ENCODE data around the gene ERCC3.
"Not testable (repeated sequence)": the region's sequence is repeated elsewhere in the genome, so short reads cannot be mapped to it uniquely, and the experiment has no call there.

The ERCC3 gene

DNA sequence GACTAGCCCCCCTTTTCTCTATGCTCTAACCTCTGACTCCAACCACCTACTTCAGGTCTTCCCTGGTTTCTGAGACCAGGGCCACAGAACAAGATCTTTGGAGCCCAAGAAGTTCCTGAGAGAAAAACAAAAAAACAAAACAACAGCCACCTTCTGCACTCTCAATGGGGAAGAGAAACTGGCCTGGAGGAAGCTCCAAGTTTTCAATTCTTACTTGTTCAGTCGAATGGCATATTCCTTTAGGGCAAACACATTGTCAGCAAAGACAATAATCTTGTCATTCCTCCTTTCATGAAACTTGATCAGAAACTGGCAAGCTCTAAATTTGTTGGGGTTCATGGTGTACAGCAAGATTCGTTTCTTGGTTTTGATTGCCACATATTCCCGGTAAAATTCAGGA lies 15.0 kb downstream of the ERCC3 start:
- no peak for DNase-seq (ENCODE audit: low spot score)

DNA sequence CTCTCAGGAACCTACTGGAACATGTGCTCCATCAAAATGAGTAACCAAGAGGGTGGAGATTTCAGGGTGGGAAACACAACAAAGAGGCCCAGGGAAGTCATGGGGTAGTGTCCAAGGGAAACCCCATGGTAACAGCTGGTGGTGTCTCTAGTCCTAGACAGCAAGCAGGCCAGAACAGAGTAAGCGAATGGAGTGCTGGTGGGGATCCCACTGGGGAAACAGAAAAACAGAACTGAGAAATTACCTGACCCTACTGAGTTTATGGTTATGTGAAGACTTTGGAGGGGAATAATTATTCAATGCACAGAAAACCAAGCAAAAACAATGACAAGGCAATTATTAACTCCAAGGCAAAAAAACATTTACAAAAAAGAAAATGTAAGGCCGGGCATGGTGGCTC lies 16.9 kb downstream of the ERCC3 start:
- no peak for DNase-seq (ENCODE audit: low spot score)

DNA sequence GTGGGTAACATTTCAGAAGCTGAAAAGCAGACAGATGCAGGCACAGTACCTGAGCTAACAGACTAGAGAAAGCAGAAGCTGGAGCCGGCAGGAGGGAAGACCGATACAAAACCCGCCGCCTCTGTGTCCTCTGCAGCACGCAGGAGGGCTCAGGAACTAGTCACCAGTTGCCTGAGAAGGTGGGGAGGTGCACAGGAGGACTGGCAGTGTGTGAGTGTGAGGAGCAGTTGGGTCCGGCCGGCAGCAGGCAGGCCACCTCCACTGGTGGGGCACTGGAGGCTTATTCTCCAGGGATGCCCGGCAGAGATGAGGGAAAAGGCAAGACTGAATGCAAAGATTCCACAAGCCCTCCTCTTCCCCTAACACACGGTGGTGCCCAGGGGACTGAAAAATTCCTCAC lies 18.2 kb downstream of the ERCC3 start:
- no peak for DNase-seq (ENCODE audit: low spot score)

DNA sequence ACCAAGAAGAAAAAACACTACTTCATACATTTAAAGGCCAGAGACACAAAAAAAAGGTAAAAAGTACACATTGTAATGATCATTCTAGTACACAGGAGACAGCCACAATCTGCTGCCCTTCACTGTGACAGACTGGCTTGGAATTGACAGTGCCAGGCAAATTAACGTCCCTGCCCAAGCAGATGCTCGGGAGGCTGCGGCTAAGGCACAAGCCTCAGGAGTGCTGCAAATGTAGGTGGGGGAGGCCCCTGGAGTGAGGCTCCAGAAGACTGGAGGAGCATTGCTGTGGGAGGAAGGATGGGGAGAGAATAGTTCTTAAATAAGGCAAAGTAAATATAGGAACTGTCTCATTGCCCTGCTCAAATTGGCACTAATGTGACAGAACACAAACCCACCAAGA lies 18.6 kb downstream of the ERCC3 start:
- DNase-seq (ENCODE audit: low spot score) = no peak

DNA sequence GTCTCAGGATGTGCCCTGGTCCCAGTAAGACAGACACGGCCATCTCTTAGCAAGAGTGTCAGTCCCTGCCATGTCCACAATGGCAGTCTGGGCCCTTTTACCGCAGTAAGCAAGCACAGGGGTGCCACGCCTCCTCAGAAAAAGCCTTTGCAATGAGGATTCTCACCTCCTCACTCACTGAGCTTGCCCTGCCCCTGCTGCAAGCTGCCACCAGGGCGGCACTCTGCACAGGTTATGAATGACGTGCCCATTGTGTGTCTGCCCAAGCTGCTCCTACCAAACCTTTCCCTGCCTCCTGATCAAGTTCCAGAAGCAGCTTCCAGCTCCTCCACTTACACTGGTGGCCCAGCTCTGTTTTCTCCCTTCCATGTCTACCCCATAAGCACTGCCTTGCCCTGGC lies 23.3 kb downstream of the ERCC3 start:
- no peak for DNase-seq (ENCODE audit: low spot score)

DNA sequence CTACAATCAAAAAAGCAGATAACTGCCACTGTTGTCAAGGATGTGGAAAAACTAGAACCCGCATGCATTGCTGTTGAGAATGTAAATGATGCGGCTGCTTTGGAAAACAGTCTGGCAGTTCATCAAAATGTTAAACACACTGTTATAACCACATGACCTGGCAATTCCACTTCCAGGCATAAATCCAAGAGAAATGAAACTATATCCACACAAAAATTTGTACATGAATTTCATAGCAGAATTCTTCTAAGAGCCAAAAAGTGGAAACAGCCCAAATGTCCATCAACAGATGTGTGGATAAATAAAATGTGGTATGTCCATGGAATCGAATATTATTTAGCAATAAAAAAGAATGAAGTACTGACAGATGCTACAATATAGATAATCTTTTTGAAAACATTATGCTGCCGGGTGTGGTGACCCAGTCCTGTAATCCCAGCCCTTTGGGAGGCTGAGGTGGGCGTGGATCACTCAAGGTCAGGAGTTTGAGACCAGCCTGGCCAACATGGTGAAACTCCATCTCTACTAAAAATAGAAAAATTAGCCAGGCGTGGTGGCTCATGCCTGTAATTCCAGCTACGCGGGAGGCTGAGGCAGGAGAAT lies 32.0 kb downstream of the ERCC3 start:
- no peak for DNase-seq (ENCODE audit: low spot score)

DNA sequence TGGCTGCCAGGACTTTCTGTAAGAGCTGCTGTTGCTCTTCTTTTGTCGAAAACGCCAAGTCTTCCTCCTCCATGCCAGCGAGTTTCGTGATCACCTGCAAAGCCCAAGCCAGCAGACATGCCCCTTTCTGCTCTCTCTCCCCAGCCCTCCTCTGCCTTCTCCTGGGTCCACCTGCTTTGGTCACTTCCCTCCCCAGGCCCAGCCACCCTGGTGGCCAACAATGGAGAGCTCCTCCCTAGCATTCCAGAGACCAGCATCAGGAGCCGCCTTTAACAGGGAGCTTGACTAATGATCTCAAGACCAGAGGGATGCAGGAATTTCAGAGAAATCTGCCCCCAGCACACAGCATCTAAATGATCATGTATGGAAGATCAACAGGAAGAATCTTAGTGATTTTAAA lies 34.6 kb downstream of the ERCC3 start:
- no peak for DNase-seq (ENCODE audit: low spot score)

DNA sequence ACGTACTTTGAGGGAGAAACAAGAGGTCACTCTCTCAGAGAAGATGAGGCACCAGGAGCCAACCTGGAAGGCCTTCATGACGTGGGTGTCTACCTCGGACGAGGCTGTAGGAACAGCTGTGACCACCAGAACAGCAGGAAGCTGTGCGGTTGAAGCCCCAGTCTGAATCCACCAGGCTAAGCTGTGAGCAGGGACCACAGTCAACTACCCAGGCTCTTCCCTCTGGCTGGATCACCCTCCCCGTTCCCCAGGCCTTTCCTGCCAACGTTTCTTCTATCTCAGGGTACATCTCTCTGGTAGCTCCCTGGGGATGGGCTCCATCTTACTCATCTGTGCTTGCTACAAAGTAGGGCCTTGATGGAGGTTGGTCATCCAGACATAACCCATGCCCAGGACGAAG lies 37.1 kb downstream of the ERCC3 start:
- no peak for DNase-seq (ENCODE audit: low spot score)

DNA sequence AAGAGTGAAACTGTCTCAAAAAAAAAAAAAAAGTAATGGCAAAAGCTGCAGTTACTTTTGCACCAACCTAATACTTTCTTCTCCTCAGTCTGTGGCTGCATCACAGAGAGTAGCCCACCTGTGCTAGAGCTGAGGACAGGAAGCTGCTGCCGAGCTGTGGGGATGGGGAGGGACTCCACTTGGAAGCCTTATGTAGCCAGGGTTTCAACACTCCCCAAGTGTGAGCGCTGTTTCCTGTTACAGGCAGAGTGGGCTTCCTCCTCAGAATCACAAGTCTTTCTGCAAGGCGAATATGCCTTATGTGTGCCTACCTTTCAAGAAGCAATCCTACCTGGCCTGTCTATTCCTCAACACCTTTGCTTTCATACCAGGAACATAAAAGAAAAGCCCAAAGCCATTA lies 37.6 kb downstream of the ERCC3 start:
- no peak for DNase-seq (ENCODE audit: low spot score)

DNA sequence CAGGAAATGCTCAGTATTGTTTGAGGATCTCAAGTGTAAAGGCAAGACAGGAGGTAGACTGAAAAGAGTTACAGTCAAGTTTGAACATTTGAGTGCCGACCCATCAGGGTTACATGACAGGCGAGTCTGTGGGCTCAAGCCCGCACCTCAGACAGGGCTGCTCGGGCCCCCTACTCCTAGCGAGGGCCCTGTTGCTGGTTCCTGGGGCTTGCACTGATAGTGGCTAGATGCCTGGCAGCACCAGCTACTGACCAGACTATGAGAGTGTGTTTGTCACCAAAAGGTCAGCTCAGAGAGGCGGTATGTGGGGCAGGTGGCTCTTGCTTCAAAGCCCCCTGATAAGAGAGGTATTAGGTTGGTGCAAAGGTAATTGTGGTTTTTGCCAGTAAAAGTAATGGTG lies 38.2 kb downstream of the ERCC3 start:
- no peak for DNase-seq (ENCODE audit: low spot score)

DNA sequence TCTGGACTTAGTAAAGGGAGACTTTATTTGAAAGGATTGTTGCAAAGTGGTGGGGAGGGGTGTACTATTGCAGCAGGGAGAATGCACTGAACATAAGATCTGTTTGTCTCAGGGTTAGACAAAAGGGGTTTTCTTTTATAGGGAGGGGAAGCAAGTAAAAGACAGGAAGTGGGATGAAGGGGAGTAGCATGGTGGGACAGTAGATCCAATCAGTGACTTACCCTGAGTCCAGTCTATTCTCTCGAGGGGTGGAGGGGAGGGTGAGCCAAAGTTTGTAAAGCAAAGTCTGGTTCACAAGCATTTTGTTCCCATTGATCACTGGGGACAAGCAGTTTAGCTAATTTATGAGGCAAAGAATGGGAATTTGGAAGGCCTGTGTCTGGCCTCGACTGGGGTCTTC lies 38.8 kb downstream of the ERCC3 start:
- DNase-seq (ENCODE audit: low spot score) = no peak

DNA sequence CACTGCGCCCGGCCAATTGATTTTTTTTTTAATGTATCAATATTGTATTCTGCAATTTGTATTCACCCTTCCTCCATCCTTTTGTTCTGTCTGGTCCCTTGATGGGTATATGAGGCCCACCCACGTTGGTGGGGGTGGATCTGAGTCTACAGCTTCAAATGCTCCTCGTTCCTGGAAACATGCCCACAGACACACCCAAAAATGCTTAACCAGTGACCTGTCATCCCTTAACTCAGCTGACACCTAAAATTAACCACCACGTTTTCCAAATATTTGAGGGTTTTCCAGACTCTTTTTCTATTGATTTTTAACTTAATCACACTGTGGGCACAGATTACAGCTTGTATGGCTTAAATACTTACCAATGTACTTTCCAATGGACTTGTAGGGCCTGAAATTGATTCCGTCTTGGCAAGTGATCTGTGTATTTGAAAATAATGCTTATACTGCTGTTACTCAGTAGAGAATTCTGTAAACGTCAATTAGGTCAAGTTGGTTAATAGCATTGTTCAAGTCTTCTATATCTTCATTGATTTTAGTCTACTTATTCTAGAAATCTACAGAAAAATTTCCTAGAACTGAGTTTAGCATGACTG lies 39.5 kb downstream of the ERCC3 start:
- no peak for DNase-seq (ENCODE audit: low spot score)

DNA sequence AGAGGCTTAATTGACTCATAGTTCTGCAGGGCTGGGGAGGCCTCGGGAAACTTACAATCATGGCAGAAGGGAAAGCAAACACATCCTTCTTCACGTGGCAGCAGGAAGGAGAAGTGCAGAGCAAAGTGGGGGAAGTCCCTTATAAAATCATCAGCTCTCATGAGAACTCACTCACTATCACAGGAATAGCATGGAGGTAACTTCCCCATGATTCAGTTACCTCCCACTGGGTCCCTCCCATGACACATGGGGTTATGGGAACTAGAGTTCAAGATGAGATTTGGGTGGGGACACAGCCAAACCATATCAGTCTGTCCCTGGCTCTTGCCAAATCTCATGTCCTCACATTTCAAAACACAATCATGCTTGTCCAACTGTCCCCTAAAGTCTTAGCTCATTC lies 52.8 kb downstream of the ERCC3 start:
- not testable (repeated sequence) for DNase-seq (ENCODE audit: low spot score)

DNA sequence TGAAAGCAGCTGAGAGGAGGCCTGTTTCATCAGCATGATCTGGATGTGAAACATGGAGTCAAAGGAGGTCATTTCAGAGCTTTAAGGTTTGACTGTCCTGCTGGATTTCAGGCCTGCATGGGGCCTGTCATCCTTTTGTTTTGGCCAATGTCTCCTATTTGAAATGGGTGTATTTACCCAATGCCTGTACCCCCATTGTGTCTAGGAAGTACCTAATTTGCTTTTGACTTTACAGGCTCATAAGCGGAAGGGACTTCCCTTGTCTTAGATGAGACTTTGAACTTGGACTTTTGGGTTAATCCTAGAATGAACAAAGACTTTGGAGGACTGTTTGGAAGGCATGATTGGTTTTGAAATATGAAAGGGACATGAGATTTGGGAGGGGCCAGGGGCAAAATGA lies 54.5 kb downstream of the ERCC3 start:
- no peak for DNase-seq (ENCODE audit: low spot score)

DNA sequence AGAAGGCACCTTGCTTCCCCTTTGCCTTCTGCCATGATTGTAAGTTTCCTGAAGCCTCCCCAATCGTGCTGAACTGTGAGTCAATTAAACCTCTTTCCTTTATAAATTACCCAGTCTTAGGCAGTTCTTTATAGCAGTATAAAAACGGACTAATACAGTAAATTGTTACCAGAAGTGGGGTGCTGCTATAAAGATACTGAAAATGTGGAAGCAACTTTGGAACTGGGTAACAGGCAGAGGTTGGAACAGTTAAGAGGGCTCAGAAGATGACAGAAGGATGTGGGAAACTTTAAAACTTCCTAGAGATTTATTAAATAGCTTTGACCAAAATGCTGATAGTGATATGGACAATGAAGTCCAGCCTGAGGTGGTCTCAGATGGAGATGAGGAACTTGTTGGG lies 56.2 kb downstream of the ERCC3 start:
- DNase-seq (ENCODE audit: low spot score) = not testable (repeated sequence)

DNA sequence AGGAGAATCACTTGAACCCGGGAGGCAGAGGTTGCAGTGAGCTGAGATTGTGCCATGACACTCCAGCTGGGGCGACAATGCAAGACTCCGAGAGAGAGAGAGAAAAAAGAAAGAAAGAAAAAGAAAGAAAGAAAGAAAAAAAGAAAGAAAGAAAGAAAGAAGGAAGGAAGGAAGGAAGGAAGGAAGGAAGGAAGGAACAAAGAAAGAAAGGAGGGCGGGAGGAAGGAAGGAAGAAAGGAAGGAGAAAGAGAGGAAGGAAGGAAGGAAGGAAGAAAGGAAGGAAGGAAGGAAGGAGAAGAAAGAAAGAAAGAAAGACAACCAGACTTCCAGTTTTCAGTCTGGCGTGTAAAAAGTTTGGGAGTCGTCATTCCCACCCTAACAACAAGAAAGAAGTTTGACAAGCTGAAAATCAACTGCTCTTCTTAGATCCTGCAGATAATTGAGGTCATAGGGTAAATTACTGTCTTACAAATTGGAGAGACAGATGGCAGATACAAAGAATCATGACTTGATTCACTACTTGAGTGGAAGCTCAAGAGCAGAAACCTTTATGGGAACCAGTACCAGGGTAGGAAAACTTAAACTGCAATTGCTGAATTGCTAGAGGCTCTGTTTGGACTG lies 58.8 kb downstream of the ERCC3 start:
- DNase-seq (ENCODE audit: low spot score) = no peak

DNA sequence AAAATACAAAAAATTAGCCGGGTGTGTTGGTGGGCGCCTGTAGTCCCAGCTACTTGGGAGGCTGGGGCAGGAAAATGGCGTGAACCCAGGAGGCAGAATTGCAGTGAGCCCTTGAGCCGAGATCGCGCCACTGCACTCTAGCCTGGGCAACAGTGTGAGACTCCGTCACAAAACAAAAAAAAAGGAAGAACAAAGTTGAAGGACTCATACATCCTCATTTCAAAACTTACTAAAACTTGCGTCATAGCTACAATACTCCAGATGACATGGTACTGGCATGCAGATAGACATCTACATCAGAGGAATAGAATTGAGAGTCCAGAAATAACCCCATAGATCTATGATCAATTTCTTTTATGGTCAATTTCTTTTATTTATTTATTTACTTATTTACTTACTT lies 60.2 kb downstream of the ERCC3 start:
- no peak for DNase-seq (ENCODE audit: low spot score)

DNA sequence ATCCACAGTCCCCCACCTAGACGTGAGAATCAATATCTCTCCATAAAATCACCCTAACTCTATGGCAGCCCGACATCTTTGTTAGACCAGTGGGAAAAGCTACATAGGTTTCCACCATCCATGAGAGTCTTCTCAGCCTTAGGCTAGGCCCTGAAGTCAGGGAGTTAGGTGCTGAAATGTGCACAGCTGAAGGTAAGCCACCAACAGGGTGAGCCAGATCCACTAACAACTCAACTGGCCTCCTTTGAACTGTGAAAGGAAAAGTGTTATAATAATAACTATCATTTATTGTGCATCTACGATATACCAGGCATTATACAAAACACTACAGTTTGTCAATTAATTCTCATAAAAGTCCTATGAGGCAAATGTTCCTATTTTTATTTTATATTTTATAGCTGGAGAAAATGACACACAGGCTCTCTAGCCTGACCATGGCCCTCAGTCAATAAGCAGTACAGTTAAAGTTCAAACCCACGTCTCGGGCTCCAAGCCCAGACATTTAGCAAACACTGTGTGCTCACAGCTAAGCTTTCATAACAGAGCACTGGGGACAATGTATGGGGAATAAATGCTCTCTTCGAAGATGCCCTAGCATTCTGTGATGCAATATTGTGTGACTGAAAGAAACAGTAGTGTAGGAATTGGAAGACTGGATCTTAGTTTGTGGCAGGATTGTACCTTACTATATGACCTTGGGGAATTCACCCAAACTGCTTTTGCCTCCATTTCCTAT lies 62.6 kb downstream of the ERCC3 start:
- DNase-seq (ENCODE audit: low spot score) = no peak

DNA sequence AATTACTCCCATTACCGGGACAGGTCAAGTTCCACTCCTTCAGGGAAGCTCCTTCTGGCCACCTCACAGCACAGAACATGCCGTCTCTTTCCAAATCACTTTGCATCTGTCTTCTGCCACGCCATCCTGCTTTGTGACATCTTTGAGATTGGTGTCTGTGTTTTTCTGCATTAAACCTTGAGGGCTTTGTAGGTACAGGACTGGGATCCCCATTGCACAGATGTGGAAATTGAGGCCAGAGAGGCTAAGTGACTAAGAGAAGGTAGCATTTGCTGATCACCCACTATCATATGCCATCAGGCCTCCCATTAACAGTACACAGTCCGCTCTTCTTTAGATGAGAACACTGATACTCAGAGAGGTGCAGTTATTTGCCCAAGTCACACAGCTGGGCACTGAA lies 64.4 kb downstream of the ERCC3 start:
- no peak for DNase-seq (ENCODE audit: low spot score)

DNA sequence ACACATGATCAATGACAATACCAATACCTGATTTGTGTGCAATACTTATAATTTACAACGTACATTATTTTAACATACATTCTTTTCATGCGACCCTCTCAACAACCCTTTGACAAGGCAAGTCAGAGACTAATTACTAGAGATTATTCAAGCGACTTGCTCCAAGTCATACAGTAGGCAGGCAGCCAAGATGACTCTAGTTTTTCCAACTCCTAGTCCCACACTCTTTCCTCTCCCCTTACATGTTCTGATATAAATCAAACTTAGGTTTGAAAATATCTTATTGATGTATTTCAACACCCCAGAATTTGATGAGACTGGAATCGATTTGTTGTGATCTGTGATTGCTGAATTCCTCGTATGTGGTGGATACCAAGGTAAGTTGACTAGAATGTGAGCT lies 65.8 kb downstream of the ERCC3 start:
- DNase-seq (ENCODE audit: low spot score) = no peak

DNA sequence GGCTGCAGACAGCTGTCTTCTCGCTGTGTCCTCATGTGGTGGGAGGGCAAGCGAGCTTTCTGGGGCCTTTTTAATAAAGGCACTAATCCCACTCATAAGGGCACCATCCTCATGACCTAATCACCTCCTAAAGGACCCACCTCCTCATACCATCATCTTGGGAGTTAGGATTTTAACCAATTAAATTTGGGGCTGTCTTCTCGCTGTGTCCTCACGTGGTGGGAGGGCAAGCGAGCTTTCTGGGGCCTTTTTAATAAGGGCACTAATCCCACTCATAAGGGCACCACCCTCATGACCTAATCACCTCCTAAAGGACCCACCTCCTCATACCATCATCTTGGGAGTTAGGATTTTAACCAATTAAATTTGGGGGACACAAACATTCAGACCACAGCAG lies 66.7 kb downstream of the ERCC3 start:
- DNase-seq (ENCODE audit: low spot score) = not testable (repeated sequence)

DNA sequence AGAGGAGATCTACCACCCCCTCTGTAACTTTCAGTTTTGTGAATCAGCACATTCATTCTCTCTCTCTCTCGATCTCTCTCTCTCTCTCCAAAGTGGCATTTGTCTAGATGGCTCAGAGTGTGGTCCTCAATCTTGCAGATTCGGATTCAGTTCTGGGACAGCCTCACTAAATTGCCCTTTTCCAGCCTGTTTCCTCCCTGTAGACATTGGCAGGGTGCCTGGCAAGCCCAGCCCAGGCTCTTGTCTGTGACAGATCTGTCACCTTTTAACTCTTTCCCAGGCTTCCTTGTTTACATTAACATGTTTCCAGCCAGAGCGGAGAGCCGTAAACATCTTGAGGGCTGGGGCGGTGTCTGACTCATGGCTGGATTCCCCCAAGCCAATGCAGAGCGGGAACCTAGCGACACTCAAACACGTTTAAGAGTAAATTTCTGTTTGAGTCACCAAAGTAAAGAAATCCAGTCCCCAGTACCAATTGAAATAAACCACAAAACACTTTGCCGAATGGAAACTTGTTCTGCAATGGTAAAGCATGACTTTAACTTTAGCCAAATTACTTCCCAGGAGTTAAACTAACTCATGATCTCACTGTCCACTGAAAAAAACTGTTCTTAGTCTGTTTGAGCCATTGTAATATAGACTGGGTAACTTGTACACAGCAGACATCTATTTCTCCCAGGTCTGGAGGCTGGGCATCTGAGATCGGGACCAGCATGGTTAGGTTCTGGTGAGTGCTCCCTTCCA lies 67.3 kb downstream of the ERCC3 start:
- DNase-seq (ENCODE audit: low spot score) = no peak

DNA sequence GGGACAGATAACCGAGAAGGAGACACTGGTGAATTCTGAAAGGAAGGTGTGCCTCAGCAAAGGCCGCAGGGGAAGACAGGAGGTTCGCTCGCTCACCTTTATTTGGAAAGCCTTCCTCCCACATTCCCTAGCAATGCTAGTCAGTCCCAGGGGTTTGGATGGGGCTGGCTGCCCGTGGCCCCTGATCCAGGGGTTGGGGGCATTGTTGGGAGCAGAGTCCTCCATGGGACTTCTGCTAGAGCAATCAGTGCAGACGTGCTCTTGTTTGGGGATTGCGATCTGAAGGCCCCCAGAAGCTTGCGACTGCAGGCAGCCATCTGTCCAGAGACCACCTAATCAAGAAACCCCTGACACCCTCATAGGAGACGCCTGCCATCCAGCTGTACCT lies 67.8 kb downstream of the ERCC3 start:
- DNase-seq (ENCODE audit: low spot score) = no peak
